GM21526 (cell line): Measurements from ENCODE around the gene TXLNB.

Experiments used
- ATAC-seq: cut with Tn5 transposase; IDR thresholded peaks from one replicate; pipeline ENCODE4 v1.9.1; 2021; ENCODE audit warnings: moderate library complexity; ENCODE audit not compliant: unreplicated experiment, low FRiP score

Gene TXLNB

GRCh38 chr6:139275279-139276055, 16.3 kb downstream of the TXLNB start:
- ATAC-seq: no peak

- ATAC-seq: peak; percentile 80
Measured at GRCh38 chr6:139271056-139271455, 20.7 kb downstream of the TXLNB start.

GRCh38 chr6:139270249-139270648, 21.5 kb downstream of the TXLNB start:
- no peak for ATAC-seq

GRCh38 chr6:139265512-139266190, 26.1 kb downstream of the TXLNB start:
- ATAC-seq: no peak

- peak; percentile 97 for ATAC-seq
Measured at GRCh38 chr6:139262519-139263300, 29.1 kb downstream of the TXLNB start.

GRCh38 chr6:139257821-139258398, 33.9 kb downstream of the TXLNB start:
- ATAC-seq: peak; percentile 48

- ATAC-seq: no peak
Measured at GRCh38 chr6:139257291-139257690, 34.5 kb downstream of the TXLNB start.

- ATAC-seq: no peak
Measured at GRCh38 chr6:139256087-139256486, 35.7 kb downstream of the TXLNB start.

GRCh38 chr6:139254196-139254595, 37.6 kb downstream of the TXLNB start:
- no peak for ATAC-seq

GRCh38 chr6:139253656-139254055, 38.1 kb downstream of the TXLNB start:
- ATAC-seq: no peak

GRCh38 chr6:139251691-139252390, 40.0 kb downstream of the TXLNB start:
- no peak for ATAC-seq

GRCh38 chr6:139251045-139251690, 40.6 kb downstream of the TXLNB start:
- ATAC-seq: peak; percentile 38

- peak; percentile 99 for ATAC-seq
Measured at GRCh38 chr6:139250296-139251044, 41.3 kb downstream of the TXLNB start.

GRCh38 chr6:139249395-139249794, 42.4 kb downstream of the TXLNB start:
- no peak for ATAC-seq

- no peak for ATAC-seq
Measured at GRCh38 chr6:139248911-139249310, 42.9 kb downstream of the TXLNB start.

GRCh38 chr6:139247618-139248017, 44.2 kb downstream of the TXLNB start:
- ATAC-seq: no peak

- ATAC-seq: no peak
Measured at GRCh38 chr6:139243536-139243935, 48.3 kb downstream of the TXLNB start.

- no peak for ATAC-seq
Measured at GRCh38 chr6:139242457-139243240, 49.1 kb downstream of the TXLNB start.
